HG03342 (cell line): ENCODE results near the gene SCMH1.

ENCODE experiments used
- ATAC-seq: cut with Tn5 transposase; IDR thresholded peaks from one replicate; pipeline ENCODE4 v1.9.1; 2021; ENCODE audit warnings: mild to moderate bottlenecking, moderate library complexity; ENCODE audit not compliant: unreplicated experiment

Gene SCMH1

DNA sequence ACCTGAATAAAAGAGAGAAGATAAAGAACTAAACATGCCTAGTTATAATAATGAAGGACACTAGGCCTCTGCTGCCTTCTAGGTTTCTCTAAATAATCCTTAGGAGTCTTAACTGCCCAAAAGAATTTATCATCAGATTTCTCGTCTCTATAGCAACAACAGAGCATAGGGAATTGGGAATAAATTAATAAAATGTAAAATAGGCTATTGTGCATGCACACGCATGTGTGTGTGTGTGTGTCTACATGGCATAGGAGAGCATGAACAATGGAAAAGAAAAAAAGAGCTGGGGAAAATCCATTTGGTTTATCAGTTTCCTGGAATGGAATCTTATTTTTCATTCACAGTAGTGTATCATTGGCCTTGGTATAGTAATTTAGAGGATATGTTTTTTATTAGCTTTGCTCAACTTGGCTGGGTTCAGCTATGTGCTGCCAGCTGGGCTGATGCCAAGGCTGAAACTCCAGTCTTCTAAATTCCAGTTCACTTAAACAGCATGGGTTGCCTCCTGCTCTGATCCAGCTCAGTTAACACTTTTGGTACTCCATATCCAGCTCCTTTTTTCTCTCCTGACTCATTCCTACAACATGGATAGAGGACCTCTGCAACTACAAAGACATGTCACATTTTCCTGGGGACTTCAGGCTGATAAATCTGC lies 140.0 kb downstream of the SCMH1 start:
- ATAC-seq = no peak

DNA sequence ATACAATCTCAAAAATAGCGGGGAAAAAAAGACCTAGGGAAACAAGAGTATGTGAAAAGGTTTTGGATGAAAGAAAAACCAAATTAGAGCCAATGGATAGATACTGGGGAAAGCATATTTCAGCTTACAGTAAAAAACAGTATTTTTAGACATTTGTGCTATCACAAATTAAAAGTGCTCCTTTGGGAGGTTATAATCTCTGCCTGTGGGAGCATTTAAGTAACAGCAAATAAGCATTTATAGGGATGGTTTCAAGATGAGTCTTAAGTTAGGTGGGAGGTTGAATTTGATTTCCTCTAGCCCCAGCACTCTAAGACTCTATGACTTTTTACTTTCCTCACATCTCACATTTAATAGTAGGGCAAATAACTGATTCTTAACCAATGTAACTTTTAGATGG lies 141.0 kb downstream of the SCMH1 start:
- no peak for ATAC-seq

DNA sequence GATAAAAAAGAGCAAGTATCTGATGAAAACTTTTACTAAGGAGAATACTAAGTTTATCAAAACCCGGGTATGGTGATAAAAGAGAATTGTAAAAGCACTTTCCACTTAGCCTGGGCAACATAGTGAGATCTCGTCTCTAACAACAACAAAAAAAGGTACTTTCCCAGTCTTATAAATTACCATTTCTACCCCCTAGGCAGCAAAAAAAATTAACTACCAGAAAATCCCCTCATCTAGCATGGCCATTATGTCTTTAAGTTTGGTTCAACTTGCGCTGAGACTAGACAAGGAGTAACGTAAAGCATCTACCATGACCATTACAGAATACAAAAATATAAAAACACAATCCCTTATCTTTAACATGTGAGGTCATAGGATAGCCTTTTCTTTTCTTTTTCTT lies 141.9 kb downstream of the SCMH1 start:
- ATAC-seq = no peak

- ATAC-seq = no peak
Observed at GRCh38 chr1:41098730-41099460, 143.2 kb downstream of the SCMH1 start.

DNA sequence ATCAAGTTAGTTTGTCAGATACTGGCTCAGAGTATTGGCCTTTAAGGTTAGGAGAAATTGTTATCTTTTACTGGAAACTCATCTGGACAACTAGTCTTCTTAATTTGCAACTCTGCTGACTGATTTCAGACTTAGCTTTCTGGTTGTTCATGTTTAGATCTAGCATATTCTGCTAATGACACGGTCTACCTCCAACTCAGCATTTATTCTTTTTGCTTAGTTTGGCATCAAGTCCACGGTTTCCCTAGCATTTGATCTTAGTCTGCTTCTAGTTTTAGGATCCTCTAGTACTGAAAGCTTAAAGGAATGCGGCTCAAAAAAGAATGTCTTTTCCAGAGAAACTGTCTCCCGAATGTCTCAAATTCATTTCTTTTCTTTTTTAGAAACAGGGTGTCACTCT lies 145.0 kb downstream of the SCMH1 start:
- ATAC-seq = no peak

DNA sequence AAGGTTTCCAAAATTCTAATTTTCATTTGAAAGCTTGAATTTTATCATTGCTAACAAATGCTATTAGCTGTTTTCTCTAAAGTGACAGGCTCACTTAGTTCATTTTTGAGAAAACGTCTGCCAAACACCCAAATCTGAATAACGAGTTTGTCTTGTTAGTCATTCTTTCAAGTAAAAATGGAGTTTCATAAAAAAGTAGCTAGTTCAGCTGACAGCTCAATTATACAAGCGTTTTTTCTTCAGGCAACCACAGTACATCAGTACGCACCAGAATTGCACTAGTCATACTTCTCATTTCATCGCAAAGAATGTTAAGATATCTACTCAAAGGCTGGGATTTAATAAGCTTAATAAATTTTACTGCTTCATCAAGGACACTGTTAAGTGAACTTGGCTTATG lies 148.3 kb downstream of the SCMH1 start:
- no peak for ATAC-seq

GRCh38 chr1:41086921-41087320 lies 155.2 kb downstream of the SCMH1 start:
- no peak for ATAC-seq

- no peak for ATAC-seq
Observed at GRCh38 chr1:41078616-41079015, 163.5 kb downstream of the SCMH1 start.

DNA sequence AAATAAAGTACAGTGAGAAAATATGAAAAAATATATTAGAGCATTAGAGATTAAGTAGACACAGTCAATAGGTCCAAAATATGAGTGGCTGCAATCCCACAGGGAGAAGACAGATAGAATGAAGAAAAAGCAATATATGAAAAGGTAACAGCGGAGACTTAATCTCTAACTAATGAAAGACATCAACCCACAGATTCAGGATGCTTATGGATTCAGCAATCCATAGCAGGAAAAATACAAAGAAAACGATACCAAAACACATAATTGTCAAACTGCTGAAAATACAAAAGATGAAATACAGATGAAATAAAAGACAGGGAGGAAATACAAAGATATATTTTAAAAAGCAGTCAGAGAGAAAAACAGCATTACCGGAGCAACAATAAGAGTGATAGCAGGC lies 163.9 kb downstream of the SCMH1 start:
- no peak for ATAC-seq

DNA sequence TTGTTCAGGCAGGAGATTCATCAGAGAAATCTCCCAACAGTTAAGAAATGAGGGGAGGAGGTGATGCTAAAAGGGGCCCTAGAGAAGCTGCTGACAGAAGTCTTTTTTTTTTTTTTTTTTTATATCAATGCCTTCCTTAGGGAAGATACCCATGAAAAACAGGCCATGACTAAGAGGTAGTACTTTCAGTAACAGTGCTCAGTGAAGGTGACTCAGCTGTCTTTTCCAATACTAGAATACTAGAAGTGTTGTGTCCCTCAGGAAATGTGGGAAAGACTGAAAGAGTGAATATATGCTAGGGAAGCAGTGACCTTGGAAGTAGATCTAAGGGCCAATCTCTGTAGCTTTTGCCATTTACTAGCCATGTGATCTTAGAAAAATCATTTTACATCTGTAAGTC lies 168.1 kb downstream of the SCMH1 start:
- ATAC-seq = no peak

DNA sequence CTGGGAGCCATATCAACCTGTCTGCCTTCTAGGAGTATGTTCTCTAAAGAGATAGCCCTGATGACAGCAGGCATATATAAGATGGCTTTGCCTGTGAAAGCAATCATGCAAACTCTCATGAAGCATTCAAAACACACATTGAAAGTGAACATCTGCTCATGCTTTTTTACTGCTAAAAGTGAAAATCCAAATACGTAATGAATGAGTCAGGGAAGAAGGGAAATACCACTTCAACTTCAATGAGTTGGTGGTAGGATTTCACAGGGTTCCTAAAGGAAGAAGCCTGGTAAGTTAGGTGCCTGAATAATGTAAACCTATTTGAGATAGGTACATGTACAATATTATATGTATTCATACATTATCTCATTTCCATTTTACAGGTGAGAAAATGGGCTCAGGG lies 170.1 kb downstream of the SCMH1 start:
- no peak for ATAC-seq

- ATAC-seq = no peak
Observed at GRCh38 chr1:41056907-41057306, 185.2 kb downstream of the SCMH1 start.

DNA sequence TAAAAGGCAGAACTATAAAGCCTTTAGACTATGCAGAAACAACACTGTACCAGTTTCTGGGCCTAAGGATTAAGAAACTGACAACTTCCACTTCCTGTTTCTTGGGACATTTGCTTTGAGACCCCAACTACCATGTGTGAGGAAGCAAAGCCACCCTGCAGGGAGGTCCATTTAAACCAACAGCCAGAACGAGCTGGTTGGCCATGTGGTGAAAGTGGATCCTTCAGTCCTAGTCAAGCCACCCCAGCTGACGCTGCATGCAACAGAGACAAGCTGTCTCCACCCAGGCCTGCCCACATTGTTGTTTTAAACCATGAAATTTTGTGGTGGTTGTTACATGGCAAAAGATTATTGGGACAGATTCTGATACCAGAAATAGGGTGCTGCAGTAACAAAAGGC lies 188.8 kb downstream of the SCMH1 start:
- ATAC-seq = no peak

- ATAC-seq = no peak
Observed at GRCh38 chr1:41051022-41051421, 191.1 kb downstream of the SCMH1 start.

GRCh38 chr1:41048540-41048939 lies 193.6 kb downstream of the SCMH1 start:
- ATAC-seq = no peak

GRCh38 chr1:41046347-41046775 lies 195.7 kb downstream of the SCMH1 start:
- no peak for ATAC-seq

- ATAC-seq = no peak
Observed at GRCh38 chr1:41045740-41046139, 196.4 kb downstream of the SCMH1 start.

GRCh38 chr1:41044187-41044586 lies 197.9 kb downstream of the SCMH1 start:
- ATAC-seq = no peak

DNA sequence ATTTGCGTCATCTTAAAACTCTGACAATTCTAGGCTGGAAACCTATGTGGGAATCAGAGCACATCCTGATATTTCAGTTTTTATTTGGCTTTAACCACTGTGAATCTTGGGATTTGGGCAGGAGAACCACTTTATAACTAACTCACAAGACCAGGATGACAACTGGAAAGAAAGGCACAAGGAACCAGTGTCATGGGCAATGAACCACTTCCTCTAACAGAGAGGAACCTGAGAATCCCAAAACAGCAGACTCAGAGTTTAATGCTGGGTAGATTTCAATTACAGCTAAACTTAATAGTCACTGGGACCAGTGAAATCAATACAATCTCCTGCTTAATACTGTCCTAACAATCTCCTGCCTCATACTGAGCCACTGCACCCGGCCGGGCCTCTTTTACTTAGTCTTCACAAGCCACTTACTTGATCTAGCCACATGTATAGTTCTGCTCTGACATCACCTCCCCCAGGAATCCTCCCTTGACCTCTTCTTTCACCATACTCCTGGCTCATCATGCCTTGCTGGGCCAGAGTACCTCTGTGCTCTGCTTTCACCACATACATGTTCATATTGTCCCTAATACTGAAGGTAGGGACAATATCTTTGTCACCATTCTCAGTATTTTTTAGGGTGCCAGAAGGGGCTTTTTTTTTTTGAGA lies 200.4 kb downstream of the SCMH1 start:
- no peak for ATAC-seq

GRCh38 chr1:41038110-41038509 lies 204.0 kb downstream of the SCMH1 start:
- no peak for ATAC-seq

DNA sequence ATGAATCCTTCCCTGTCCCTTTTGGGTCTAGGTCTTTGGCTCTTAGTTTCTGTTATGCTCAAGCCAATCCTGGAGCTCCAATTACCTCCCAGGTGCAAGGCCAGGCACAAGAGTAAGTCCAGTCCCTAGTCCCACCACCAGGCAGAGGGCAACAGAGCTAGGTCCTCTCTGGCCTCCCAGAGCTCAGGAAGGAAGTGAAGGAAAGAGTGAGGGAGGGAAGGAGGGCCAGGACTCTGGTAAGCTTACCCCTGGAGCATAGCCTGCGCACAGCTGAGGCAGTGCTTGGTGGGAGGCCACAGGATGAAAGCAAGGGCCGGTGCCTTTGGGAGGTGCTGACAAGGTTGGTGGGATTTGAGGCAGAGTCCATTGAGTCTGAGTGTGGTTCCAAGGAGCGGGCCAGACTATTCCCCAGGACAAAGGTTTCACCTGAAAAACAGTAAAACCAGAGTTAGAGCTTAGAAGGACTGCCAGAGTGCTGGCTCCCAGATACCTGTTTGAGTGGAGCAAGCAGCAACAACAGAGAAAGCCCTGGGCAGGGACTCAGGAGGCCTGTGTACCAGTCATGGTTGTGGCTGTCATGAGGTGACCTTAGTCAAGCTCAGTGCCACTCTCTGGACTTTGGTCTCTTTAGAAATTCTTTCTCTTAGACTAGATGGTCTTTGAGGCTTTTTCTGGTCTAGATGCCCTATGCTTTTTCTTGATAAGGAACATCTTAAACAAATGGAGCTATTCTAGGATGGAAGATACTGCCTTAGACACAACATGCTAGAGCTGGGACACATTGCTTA lies 204.8 kb downstream of the SCMH1 start:
- ATAC-seq = no peak
